OCI-LY7 (cell line): ENCODE data around the gene KATNIP.
A peak's percentile ranks its signal among the peaks of the same experiment; 100 is the strongest.

Source experiments
- CTCF ChIP-seq: fragments of 200-600 bp; sonication (generic); conservative IDR thresholded peaks from 2 replicates; pipeline ENCODE4 v1.5.1; 2014; ENCODE audit warnings: mild to moderate bottlenecking, antibody characterized with exemption, low read length, moderate library complexity, mixed read lengths
- EZH2phosphoT487 ChIP-seq: fragments of 200-600 bp; sonication (generic); IDR thresholded peaks from 2 replicates; pipeline ENCODE4 v1.6.1; 2018; ENCODE audit warnings: low read depth, borderline replicate concordance, mild to moderate bottlenecking, mixed run types, antibody characterized with exemption, low read length, moderate library complexity, mixed read lengths

GRCh38 chr16:27515874-27516353 is 34.0 kb upstream of the KATNIP start:
- TF ChIP-seq CTCF (peak; percentile 78), EZH2phosphoT487 (no peak)
